Smooth muscle cell (in vitro differentiated cells): ENCODE data around the gene RPRD1A. TPM values are rescaled to one million over a fixed set of nuclear protein-coding genes. Genes with fewer than 3 reads are reported as not detected.
"Not testable (repeated sequence)": the region's sequence is repeated elsewhere in the genome, so short reads cannot be mapped to it uniquely, and the experiment has no call there.

Experiments
- DNase-seq: peaks from one replicate; lab custom pipeline; 2025; ENCODE audit not compliant: unreplicated experiment; lab: John Stamatoyannopoulos, UW
- H2AFZ ChIP-seq: fragments of 200-600 bp; sonication (generic); 2 replicates; pipeline ENCODE4 v1.6.0; 2016; ENCODE audit warnings: antibody characterized with exemption, low read depth, mild to moderate bottlenecking
- H3F3A ChIP-seq: fragments of 200-600 bp; sonication (generic); 2 replicates; pipeline ENCODE4 v1.6.0; 2017; ENCODE audit warnings: antibody characterized with exemption, low read depth
- H3K27ac ChIP-seq: fragments of 200-600 bp; sonication (generic); 2 replicates; pipeline ENCODE4 v1.5.1; 2016; ENCODE audit warnings: low read depth, mild to moderate bottlenecking
- H3K27me3 ChIP-seq: fragments of 200-600 bp; sonication (generic); 2 replicates; pipeline ENCODE4 v1.6.1; 2016; ENCODE audit warnings: low read depth, mild to moderate bottlenecking
- H3K36me3 ChIP-seq: fragments of 200-600 bp; sonication (generic); 2 replicates; pipeline ENCODE4 v1.5.1; 2016; ENCODE audit warnings: low read depth
- H3K4me1 ChIP-seq: fragments of 200-600 bp; sonication (generic); 2 replicates; pipeline ENCODE4 v1.5.1; 2016; ENCODE audit warnings: low read depth
- H3K4me2 ChIP-seq: fragments of 200-600 bp; sonication (generic); 2 replicates; pipeline ENCODE4 v1.6.0; 2016; ENCODE audit warnings: mild to moderate bottlenecking
- H3K4me3 ChIP-seq: fragments of 200-600 bp; sonication (generic); 2 replicates; pipeline ENCODE4 v1.5.1; 2016; ENCODE audit warnings: mild to moderate bottlenecking
- H3K79me2 ChIP-seq: fragments of 200-600 bp; sonication (generic); 2 replicates; pipeline ENCODE4 v1.6.0; 2016; ENCODE audit warnings: low read depth, mild to moderate bottlenecking
- H3K9ac ChIP-seq: fragments of 200-600 bp; sonication (generic); 2 replicates; pipeline ENCODE4 v1.6.0; 2016; ENCODE audit warnings: low read depth
- H3K9me3 ChIP-seq: fragments of 200-600 bp; sonication (generic); replicated peaks from 2 replicates; pipeline ENCODE4 v1.5.1; 2016; ENCODE audit warnings: low read depth
- H4K20me1 ChIP-seq: fragments of 200-600 bp; sonication (generic); 2 replicates; pipeline ENCODE4 v1.6.0; 2016; ENCODE audit warnings: low read depth
- WGBS: methylation state at CpG from one replicate; pipeline ENCODE4 v1.1.7; 2016; ENCODE audit warnings: low lambda C conversion rate; 5-methylcytosine and 5-hydroxymethylcytosine counted together
- polyA plus RNA-seq: library from polyadenylated mRNA; unstranded; fragments of >200 nt; fragmentation: Nextera tagmentation; extraction: Ambion mirVana; gene quantifications from 2 replicates; pipeline ENCODE4 v1.2.1, GENCODE V29; 2016
- total RNA-seq: library from RNA; depleted of rRNA; stranded (reverse); fragments of >200 nt; gene quantifications from 2 replicates; pipeline ENCODE4 v1.2.3, GENCODE V29; 2014
- TF ChIP-seq, protein P1 (sequence below): fragments of 200-600 bp; sonication (generic); IDR thresholded peaks from 2 replicates; pipeline ENCODE4 v1.5.1; 2017; ENCODE audit warnings: borderline replicate concordance, mild to moderate bottlenecking, antibody characterized with exemption; ENCODE audit not compliant: insufficient read depth, poor library complexity, severe bottlenecking

The RPRD1A gene
- total and polyA plus RNA-seq, 2 experiments from 2014 or later = 13.1 to 50.0 TPM

DNA sequence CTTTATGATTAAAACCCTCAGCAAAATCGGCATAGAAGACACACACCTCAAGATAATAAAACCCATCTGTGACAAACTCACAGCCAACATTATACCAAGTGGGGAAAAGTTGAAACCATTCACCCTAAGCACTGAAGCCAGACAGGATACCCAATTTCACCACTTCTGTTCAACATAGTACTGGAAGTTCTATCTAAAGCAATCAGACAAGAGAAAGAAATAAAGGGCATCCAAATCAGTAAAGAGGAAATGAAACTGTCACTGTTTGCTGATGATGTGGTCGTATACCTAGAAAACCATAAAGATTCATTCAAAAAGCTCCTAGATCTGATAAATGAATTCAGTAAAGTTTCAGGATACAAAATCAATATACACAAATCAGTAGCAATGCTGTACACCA, 16.4 kb upstream of the RPRD1A start:
- H3K79me2 ChIP-seq = no peaks in the 10 kb centered on the region
- H3K27ac ChIP-seq = no peak overlapping the region
- TF ChIP-seq, protein P1, sequence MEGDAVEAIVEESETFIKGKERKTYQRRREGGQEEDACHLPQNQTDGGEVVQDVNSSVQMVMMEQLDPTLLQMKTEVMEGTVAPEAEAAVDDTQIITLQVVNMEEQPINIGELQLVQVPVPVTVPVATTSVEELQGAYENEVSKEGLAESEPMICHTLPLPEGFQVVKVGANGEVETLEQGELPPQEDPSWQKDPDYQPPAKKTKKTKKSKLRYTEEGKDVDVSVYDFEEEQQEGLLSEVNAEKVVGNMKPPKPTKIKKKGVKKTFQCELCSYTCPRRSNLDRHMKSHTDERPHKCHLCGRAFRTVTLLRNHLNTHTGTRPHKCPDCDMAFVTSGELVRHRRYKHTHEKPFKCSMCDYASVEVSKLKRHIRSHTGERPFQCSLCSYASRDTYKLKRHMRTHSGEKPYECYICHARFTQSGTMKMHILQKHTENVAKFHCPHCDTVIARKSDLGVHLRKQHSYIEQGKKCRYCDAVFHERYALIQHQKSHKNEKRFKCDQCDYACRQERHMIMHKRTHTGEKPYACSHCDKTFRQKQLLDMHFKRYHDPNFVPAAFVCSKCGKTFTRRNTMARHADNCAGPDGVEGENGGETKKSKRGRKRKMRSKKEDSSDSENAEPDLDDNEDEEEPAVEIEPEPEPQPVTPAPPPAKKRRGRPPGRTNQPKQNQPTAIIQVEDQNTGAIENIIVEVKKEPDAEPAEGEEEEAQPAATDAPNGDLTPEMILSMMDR = no peak
- H3K4me3 ChIP-seq = no peak overlapping the region
- DNase-seq = no peak
- no peak overlapping the region for H3K9ac ChIP-seq
- no peaks in the 10 kb centered on the region for H3K36me3 ChIP-seq
- H3K4me1 ChIP-seq = no peaks in the 10 kb centered on the region
- no peaks in the 10 kb centered on the region for H3F3A ChIP-seq
- WGBS = 89% methylated on average over 2 of the region's 2 CpGs
- no peak overlapping the region for H3K4me2 ChIP-seq
- H2AFZ ChIP-seq = no peak overlapping the region
- H3K9me3 ChIP-seq = peaks cover 3% of the 10 kb centered on the region
- no peaks in the 10 kb centered on the region for H4K20me1 ChIP-seq
- H3K27me3 ChIP-seq = no peaks in the 10 kb centered on the region

DNA sequence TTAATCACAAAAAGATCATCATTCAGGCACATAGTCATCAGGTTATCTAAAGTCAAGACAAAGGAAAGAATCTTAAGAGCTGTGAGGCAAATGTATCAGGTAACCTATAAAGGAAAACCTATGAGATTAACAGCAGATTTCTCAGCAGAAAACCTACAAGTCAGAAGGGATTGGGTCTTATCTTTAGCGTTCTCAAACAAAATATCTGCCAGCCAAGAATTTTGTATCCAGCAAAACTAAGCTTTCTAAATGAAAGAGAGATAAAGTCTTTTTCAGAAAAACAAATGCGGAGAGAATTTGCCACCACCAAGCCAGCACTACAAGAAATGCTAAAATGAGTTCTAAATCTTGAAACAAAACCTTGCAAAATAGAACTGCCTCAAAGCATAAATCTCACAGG, 13.8 kb upstream of the RPRD1A start:
- not testable (repeated sequence) for H3K4me2 ChIP-seq, H3K4me3 ChIP-seq, H3K9me3 ChIP-seq, H3K36me3 ChIP-seq, H4K20me1 ChIP-seq, H2AFZ ChIP-seq, H3K9ac ChIP-seq, H3K79me2 ChIP-seq, H3K27ac ChIP-seq, H3K27me3 ChIP-seq, H3K4me1 ChIP-seq, H3F3A ChIP-seq, DNase-seq
- WGBS = 93% methylated on average over 2 of the region's 2 CpGs

DNA sequence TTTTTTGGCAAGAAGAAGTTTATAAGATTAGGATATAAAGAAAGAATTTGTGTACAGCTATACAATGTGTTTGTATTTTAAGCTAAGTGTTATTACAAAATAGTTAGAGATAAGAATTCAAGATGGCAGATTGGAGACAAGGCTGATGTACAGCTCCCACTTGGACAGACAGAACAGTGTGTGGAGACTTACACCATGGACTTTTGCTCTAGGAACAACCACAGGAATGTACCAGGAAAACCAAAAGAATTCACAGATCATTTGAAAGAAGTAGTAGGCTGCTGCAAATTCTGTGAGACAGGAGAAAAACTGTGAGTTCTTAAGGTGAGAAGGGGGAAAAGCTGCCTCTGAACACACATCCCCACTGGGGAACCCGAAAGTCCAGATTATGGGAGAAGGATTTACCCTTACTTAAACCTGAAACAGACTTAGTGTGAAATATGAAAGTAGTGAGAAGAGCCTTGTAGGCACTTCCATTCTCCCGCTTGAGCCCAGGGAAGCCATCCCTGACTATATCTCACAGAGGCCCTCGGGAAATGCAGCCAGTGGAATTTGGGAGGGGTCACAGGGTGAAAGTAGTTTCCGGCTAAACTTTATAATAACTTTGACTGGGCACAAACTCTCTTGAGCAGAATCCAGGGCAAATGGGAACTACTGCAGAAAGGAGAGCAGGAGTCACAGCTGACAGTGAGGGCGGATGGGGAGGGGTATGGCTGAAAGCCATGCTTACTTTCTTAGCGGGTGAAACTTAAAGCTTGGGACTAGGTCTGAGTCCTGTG, 11.6 kb upstream of the RPRD1A start:
- H4K20me1 ChIP-seq = no peaks in the 10 kb centered on the region
- H3K36me3 ChIP-seq = no peaks in the 10 kb centered on the region
- no peaks in the 10 kb centered on the region for H3K79me2 ChIP-seq
- TF ChIP-seq, protein P1 = no peak
- DNase-seq = no peak
- H3K4me1 ChIP-seq = peaks cover 7% of the 10 kb centered on the region
- WGBS = 88% methylated on average over 6 of the region's 6 CpGs
- no peaks in the 10 kb centered on the region for H3K27me3 ChIP-seq
- no peak overlapping the region for H3K4me3 ChIP-seq
- H2AFZ ChIP-seq = no peak overlapping the region
- H3K27ac ChIP-seq = no peak overlapping the region
- no peak overlapping the region for H3K4me2 ChIP-seq
- H3K9me3 ChIP-seq = peaks cover 3% of the 10 kb centered on the region
- H3F3A ChIP-seq = peaks cover 2% of the 10 kb centered on the region
- H3K9ac ChIP-seq = no peak overlapping the region

DNA sequence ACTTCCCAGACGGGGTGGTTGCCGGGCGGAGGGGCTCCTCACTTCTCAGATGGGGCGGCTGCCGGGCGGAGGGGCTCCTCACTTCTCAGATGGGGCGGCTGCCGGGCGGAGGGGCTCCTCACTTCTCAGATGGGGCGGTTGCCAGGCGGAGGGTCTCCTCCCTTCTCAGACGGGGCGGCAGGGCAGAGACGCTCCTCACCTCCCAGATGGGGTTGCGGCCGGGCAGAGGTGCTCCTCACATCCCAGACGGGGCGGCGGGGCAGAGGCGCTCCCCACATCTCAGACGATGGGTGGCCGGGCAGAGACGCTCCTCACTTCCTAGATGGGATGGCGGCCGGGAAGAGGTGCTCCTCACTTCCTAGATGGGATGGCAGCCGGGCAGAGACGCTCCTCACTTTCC, 10.4 kb upstream of the RPRD1A start:
- H2AFZ ChIP-seq, H3K4me2 ChIP-seq, DNase-seq, H3K4me3 ChIP-seq, H3K27ac ChIP-seq, H3K36me3 ChIP-seq, H3K79me2 ChIP-seq, H3K9me3 ChIP-seq, H3K27me3 ChIP-seq, H4K20me1 ChIP-seq, H3K4me1 ChIP-seq, H3F3A ChIP-seq, H3K9ac ChIP-seq: not testable (repeated sequence)
- 97% methylated on average over 13 of the region's 27 CpGs for WGBS
